Esophagus squamous epithelium (tissue), 5 donors: ENCODE data around the gene GPR137. TPM values are rescaled to one million over a fixed set of nuclear protein-coding genes. Genes with fewer than 3 reads are reported as not detected.
A peak's percentile ranks its signal among the peaks of the same experiment; 100 is the strongest.

Source experiments
- DNase-seq: peaks from one replicate; lab custom pipeline; 2025; lab: John Stamatoyannopoulos, UW
- H3K27ac ChIP-seq, 4 donors: fragments of 200-600 bp; sonication (generic); one replicate each; pipeline ENCODE4 v1.5.1; 2016 to 2019; ENCODE audit warnings: mild to moderate bottlenecking in 1 of 4
- H3K27me3 ChIP-seq, 4 donors: fragments of 200-600 bp; sonication (generic); 1 replicate in 3 of 4; 2 replicates in 1 of 4; pipeline versions ENCODE4 v1.5.1 to v1.6.0; 2017 to 2021; ENCODE audit warnings: antibody characterized with exemption in 1 of 4
- H3K36me3 ChIP-seq, 3 donors: fragments of 200-600 bp; sonication (generic); one replicate each; pipeline ENCODE4 v1.5.1; 2016 to 2019
- H3K4me1 ChIP-seq, 3 donors: fragments of 200-600 bp; sonication (generic); one replicate each; pipeline ENCODE4 v1.5.1; 2017 to 2019
- H3K4me3 ChIP-seq, 4 donors: fragments of 200-600 bp; sonication (generic); 1 replicate in 3 of 4; 2 replicates in 1 of 4; pipeline ENCODE4 v1.5.1; 2016 to 2019; ENCODE audit warnings: mild to moderate bottlenecking in 2 of 4, moderate library complexity in 1 of 4
- H3K9me3 ChIP-seq, 3 donors: fragments of 200-600 bp; sonication (generic); one replicate each; pipeline ENCODE4 v1.5.1; 2016 to 2019
- POLR2A ChIP-seq, 4 donors: fragments of 450-650 bp; IDR thresholded peaks; one replicate each; pipeline ENCODE4 v1.6.1; 2017; ENCODE audit warnings: antibody characterized with exemption in 4 of 4, mild to moderate bottlenecking in 4 of 4, moderate library complexity in 3 of 4
- WGBS, 2 donors: methylation state at CpG; one replicate each; pipeline ENCODE4 v1.1.5; 2018; 5-methylcytosine and 5-hydroxymethylcytosine counted together
- intact Hi-C: fragments of 100-400 bp; cut with DNase I; formaldehyde crosslinking; loops from one replicate; pipeline ENCODE4 v1.15.0; 2022
- total RNA-seq, 4 donors: library from RNA; depleted of rRNA; stranded (reverse); fragments of >200 nt; gene quantifications; one replicate each; pipeline ENCODE4 v1.1.0, GENCODE V29; 2016
- TF ChIP-seq, protein P1 (sequence below), 6 experiments: fragments of 450-650 bp in 4 of 6; fragments of 200-600 bp in 2 of 6; sonication (generic) in 2 of 6; IDR thresholded peaks; one replicate each; pipeline ENCODE4 v1.5.1; 2016 to 2019; ENCODE audit warnings: antibody characterized with exemption in 6 of 6, mild to moderate bottlenecking in 4 of 6, moderate library complexity in 4 of 6
- donor health status: DM: yes; HTN: yes; CAD: no.

GPR137 gene
- total RNA-seq, 4 donors from 2014 or later = 17.5 to 19.9 (median 19.2) TPM

DNA sequence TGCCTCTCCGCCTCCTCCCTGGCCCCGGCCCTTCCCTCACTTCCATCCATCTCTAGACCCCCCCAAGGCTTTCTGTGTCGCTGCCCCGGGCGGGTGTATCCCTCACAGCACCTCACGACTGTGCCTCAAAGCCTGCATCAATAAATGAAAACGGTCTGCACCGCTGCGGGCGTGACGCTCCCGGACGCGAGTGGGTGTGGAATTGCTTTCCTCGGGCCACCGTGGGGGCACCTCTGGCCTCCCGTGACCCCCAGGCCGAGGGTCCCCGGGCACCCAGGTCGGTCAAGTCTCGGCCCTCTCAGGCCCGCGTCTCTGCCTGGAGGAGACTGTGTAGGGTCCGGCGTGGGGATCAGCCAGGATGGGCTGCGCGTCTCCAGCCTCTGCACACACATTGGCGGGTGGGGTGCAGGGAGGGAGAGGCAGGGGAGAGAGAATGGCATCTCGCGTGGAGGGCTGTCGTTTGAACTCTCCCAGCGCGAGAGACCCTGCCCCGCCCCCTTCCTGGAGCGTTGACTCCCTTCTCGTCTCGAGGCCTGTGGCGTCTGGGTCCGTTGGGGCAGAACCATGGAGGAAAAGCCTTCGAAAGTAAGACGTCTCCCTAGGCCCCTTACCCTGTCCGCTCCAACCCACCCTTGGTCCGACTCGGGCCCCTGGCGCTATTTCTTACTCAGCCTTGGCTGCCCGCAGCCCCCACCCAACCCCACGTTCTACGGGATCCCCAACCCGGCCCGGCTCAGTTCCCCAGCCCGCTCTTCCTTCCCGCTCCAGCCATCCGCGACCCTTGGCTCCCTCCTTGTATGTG lies 14.4 kb downstream of the GPR137 start, which contains the start of gene CATSPERZ:
TSS of gene CATSPERZ (plus strand) at position 512 of the 802 bp plus-strand sequence. CDS start at position 565, 53 bp downstream.
- H3K4me1 ChIP-seq = peaks cover 28 to 62% (median 29%) of the 10 kb centered on the region in 3 donors
- H3K36me3 ChIP-seq = no peaks in the 10 kb centered on the region
- peak within 1 kb of the TSS; percentile 26 to 67 (median 46) for H3K4me3 ChIP-seq
- peak within 1 kb of the TSS in 3 of 4 donors; percentile 32 to 64 (median 42) for H3K27ac ChIP-seq
- intact Hi-C loops = loop anchor here (5.0 kb wide), 1 partner anchor 98 kb away; no protein-coding TSS in a partner anchor
- 2 to 27% methylated on average over 5 to 24 of the region's 54 CpGs for WGBS, 2 donors
- H3K9me3 ChIP-seq = no peaks in the 10 kb centered on the region
- DNase-seq = no peak
- peaks cover 9 to 80% (median 18%) of the 10 kb centered on the region in 4 donors for H3K27me3 ChIP-seq
- TF ChIP-seq, protein P1, sequence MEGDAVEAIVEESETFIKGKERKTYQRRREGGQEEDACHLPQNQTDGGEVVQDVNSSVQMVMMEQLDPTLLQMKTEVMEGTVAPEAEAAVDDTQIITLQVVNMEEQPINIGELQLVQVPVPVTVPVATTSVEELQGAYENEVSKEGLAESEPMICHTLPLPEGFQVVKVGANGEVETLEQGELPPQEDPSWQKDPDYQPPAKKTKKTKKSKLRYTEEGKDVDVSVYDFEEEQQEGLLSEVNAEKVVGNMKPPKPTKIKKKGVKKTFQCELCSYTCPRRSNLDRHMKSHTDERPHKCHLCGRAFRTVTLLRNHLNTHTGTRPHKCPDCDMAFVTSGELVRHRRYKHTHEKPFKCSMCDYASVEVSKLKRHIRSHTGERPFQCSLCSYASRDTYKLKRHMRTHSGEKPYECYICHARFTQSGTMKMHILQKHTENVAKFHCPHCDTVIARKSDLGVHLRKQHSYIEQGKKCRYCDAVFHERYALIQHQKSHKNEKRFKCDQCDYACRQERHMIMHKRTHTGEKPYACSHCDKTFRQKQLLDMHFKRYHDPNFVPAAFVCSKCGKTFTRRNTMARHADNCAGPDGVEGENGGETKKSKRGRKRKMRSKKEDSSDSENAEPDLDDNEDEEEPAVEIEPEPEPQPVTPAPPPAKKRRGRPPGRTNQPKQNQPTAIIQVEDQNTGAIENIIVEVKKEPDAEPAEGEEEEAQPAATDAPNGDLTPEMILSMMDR (IDR thresholded peaks at IDR 0.05) = no peak
- no peak for TF ChIP-seq POLR2A (IDR thresholded peaks at IDR 0.05)

DNA sequence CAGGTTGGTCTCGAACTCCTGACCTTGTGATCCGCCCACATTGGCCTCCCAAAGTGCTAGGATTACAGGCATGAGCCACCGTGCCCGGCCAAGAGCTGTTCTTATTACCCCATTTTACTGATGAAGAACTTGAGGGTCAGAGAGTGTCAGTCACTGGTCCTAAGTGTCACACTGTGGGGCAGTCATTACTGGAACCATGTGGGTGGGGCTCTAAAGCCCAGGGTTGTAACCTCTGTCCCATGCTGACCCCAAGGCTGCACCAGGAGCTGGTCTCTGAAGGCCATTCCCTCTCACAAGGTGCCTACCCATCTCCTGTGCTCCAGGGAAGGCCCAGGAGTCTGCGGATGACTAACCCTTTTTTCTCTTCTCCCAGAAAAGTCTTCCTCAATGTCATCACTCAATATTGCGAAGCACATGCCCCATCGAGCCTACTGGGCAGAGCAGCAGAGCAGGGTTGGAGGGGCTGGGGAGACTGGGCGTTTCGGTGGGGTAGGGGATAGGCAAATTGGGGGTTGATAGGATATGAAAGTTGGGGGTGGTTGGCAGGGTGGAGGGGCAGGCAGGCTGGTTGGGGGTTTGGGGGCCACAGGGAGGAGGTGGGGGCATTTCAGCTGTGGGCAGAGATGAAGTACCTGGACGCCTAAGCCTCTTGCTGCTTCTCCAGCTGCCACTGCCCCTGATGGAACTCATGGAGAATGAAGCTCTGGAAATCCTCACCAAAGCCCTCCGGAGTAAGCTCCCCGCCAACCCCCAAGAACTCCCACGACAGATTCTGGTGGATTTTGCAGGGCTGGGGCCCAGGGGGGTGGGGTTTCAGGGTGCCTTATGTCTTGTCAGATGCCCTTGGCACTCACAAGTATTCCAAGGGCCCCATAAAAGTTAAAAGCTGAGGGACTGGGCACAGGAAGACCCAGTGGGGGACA lies 17.7 kb downstream of the GPR137 start:
- no peak for TF ChIP-seq POLR2A (IDR thresholded peaks at IDR 0.05)
- TF ChIP-seq, protein P1 (IDR thresholded peaks at IDR 0.05) = no peak
- peak overlapping the region; percentile 92 to 97 (median 94) for H3K27ac ChIP-seq
- peak overlapping the region in 2 of 4 donors; percentile 74 to 86 for H3K4me3 ChIP-seq
- peaks cover 39 to 73% (median 43%) of the 10 kb centered on the region in 3 donors for H3K4me1 ChIP-seq
- peaks cover 0 to 16% (median 0%) of the 10 kb centered on the region in 3 donors for H3K36me3 ChIP-seq
- no peak for DNase-seq
- WGBS, 2 donors = 82 to 90% methylated on average over 5 to 10 of the region's 13 CpGs
- intact Hi-C loops = loop anchor here (5.0 kb wide), 1 partner anchor 101 kb away; no protein-coding TSS in a partner anchor
- H3K27me3 ChIP-seq = peaks cover 5 to 46% (median 10%) of the 10 kb centered on the region in 4 donors
- no peaks in the 10 kb centered on the region for H3K9me3 ChIP-seq

DNA sequence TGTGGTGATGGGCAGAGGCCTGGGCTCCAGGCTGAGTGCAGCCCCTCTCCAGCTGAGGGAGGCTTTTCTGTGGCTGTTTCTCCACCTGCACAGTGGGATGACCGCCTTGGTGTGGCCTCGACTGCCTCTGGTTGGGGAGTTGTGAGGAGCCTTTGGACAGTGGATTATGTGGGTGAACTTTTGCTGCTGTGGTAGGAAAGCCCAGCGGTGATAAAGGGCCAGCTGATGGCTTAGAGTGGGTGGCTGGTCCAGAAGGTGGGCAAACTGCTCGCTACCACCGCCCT lies 18.3 kb downstream of the GPR137 start:
- H3K4me1 ChIP-seq = peaks cover 38 to 69% (median 42%) of the 10 kb centered on the region in 3 donors
- no peak for TF ChIP-seq POLR2A (IDR thresholded peaks at IDR 0.05)
- TF ChIP-seq, protein P1 (IDR thresholded peaks at IDR 0.05) = no peak
- H3K36me3 ChIP-seq = peaks cover 0 to 22% (median 0%) of the 10 kb centered on the region in 3 donors
- 46 to 80% methylated on average over 2 to 4 of the region's 5 CpGs for WGBS, 2 donors
- intact Hi-C loops = loop anchor here (5.0 kb wide), 1 partner anchor 102 kb away; no protein-coding TSS in a partner anchor
- no peaks in the 10 kb centered on the region for H3K9me3 ChIP-seq
- H3K27me3 ChIP-seq = peaks cover 0 to 40% (median 10%) of the 10 kb centered on the region in 4 donors
- peak overlapping the region; percentile 35 to 86 (median 74) for H3K4me3 ChIP-seq
- DNase-seq = no peak
- H3K27ac ChIP-seq = peak overlapping the region; percentile 92 to 97 (median 94)

DNA sequence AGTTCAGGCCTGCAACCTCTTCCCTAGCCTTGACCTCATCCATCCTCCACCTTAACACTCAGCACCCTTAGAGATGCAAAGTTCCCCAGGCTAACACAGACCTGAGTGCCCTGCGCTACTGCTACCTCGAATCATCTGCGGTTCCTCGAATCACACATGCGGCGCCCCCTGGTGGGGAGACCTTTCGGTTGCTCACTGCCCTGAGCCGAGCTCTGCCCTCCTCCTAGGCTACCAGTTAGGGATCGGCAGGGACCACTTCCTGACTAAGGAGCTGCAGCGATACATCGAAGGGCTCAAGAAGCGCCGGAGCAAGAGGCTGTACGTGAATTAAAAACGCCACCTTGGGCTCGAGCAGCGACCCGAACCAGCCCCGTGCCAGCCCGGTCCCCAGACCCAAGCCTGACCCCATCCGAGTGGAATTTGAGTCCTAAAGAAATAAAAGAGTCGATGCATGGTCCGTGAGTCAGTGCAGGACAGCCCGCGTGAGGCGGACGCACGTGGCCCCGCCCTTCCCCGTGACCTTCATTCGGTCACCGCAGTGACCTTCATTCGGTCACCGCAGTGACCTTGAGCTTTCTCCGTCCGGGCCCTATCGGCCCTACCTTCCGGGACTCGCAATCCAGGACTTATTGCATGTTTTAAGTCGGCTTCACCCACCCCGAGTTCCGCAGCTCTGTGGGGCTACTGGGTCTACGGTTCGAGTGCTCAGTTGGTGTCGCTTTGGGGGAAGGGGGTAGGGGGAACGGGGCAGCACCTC lies 18.8 kb downstream of the GPR137 start:
- H3K4me1 ChIP-seq = peaks cover 33 to 64% (median 37%) of the 10 kb centered on the region in 3 donors
- H3K36me3 ChIP-seq = peaks cover 0 to 24% (median 0%) of the 10 kb centered on the region in 3 donors
- intact Hi-C loops = loop anchor here (5.0 kb wide), 1 partner anchor 102 kb away; no protein-coding TSS in a partner anchor
- H3K9me3 ChIP-seq = no peaks in the 10 kb centered on the region
- peak overlapping the region; percentile 92 to 97 (median 94) for H3K27ac ChIP-seq
- 0% methylated on average over 14 to 19 of the region's 46 CpGs for WGBS, 2 donors
- peak; percentile 67 for DNase-seq
- H3K27me3 ChIP-seq = peaks cover 0 to 35% (median 6%) of the 10 kb centered on the region in 4 donors
- H3K4me3 ChIP-seq = peak overlapping the region; percentile 35 to 86 (median 74)
- peak in 1 of 4 donors; percentile 19 for TF ChIP-seq POLR2A (IDR thresholded peaks at IDR 0.05)
- TF ChIP-seq, protein P1 (IDR thresholded peaks at IDR 0.05) = peak; percentile 81 to 95 (median 92)
